Measurements from ENCODE around the gene PRKCA.
"Not testable (repeated sequence)": the region's sequence is repeated elsewhere in the genome, so short reads cannot be mapped to it uniquely, and the experiment has no call there.

Gene PRKCA

DNA sequence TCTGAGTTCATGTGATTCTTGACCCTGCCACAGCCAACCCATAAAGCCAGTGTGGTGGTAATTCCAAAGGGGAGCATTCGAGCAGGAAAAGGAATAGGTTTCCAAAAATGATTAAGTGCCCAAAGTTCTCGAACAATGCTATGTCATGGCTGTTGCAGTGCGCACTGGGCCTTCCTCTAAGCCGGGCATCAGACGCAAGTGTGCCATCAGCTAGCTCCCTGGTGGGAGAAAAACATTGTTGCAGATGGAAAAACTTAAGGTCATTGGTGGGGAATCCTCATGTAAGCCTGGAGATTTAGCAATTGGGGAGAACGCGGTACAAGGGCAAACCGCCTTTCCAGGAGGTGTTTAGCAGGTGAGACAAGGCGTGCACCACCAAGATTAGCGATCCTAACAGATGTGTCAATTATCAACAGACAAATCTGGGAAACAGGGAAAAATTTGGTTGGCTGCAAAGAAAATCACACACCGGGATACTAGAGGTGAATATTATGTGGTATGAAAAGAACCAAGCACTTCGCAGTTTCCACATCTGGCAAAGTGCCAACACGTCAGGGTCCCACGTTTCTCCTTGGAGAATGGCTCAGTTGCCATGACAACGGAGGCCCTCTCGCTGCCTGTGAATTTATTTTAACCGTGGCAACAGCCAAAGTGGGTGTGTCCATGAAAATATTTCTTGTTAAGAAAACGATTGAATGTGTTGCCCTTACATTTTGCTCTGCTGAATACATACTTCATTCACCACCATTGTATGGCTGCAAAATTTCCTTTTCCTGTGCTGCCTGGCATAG is 414.0 kb downstream of the PRKCA start:
- Histone ChIP-seq H3K36me3 (ENCODE audit: insufficient read depth, insufficient read length, low read length) (no peaks in the 10 kb centered on the region), H3K9ac (ENCODE audit: insufficient read length, low read depth) (no peak overlapping the region), H3K4me3 (ENCODE audit: insufficient read length, low read depth) (no peak overlapping the region), H3K27me3 (ENCODE audit: insufficient read depth, insufficient read length) (no peaks in the 10 kb centered on the region), H3K9me3 (ENCODE audit: insufficient read depth, low read length) (no peaks in the 10 kb centered on the region), H3K4me1 (ENCODE audit: insufficient read depth, insufficient read length) (peaks cover 11% of the 10 kb centered on the region)
- DNase-seq (ENCODE audit: low read depth, low spot score) = no peak
- TF ChIP-seq SUZ12 (IDR thresholded peaks at IDR 0.05; ENCODE audit: extremely low read depth, insufficient read depth, insufficient read length) (no peak), ZNF274 (IDR thresholded peaks at IDR 0.05; ENCODE audit: low read depth, low read length) (no peak), YY1 (IDR thresholded peaks at IDR 0.05; ENCODE audit: insufficient read depth, insufficient read length) (no peak)

DNA sequence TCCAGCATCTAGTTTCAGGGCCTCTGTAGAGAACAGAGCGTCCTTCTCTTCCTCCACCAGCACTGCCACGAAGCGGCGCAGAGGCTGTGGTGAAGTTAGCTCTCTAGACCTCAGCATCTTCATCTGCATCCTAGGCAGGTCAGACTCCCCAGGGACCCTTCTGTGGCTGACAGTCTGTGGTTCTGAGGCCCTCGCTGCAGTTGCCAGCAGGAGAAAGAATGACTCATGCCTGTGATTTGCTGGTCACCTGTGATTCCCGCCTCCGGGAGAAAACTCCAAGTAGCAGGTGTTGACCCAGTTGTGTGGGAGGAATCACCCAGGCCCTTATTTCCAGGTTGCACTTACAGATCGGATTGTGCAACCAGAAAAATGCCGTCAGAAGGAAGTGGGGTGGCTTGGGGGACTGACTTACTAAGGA is 415.2 kb downstream of the PRKCA start:
- no peaks in the 10 kb centered on the region for H3K9me3 ChIP-seq (ENCODE audit: insufficient read depth, low read length)
- TF ChIP-seq YY1 (IDR thresholded peaks at IDR 0.05; ENCODE audit: insufficient read depth, insufficient read length) (no peak), ZNF274 (IDR thresholded peaks at IDR 0.05; ENCODE audit: low read depth, low read length) (no peak), SUZ12 (IDR thresholded peaks at IDR 0.05; ENCODE audit: extremely low read depth, insufficient read depth, insufficient read length) (no peak)
- DNase-seq (ENCODE audit: low read depth, low spot score) = no peak
- H3K9ac ChIP-seq (ENCODE audit: insufficient read length, low read depth) = no peak overlapping the region
- H3K4me3 ChIP-seq (ENCODE audit: insufficient read length, low read depth) = no peak overlapping the region
- peaks cover 8% of the 10 kb centered on the region for H3K4me1 ChIP-seq (ENCODE audit: insufficient read depth, insufficient read length)
- no peaks in the 10 kb centered on the region for H3K36me3 ChIP-seq (ENCODE audit: insufficient read depth, insufficient read length, low read length)
- no peaks in the 10 kb centered on the region for H3K27me3 ChIP-seq (ENCODE audit: insufficient read depth, insufficient read length)

DNA sequence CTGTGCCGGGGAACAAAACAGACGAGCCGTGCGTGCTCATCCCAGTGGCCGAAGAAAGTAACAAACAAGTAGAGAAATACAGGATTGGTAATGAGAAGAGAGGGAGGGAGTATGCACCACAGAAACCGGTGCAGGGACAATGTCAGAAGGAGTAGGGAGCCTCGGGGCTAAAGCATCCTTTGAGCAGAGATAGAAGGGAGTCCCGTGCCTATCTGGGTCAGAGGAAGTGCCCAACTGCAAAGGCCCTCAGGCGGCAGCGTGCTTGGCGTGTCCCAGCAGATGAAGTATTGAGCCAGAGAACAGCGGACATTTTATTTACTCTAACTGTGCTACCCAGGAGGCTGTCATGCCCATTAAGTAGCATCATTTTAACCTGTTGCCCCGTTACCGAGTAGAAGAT is 417.6 kb downstream of the PRKCA start:
- no peak for DNase-seq (ENCODE audit: low read depth, low spot score)
- Histone ChIP-seq H3K4me3 (ENCODE audit: insufficient read length, low read depth) (no peak overlapping the region), H3K27me3 (ENCODE audit: insufficient read depth, insufficient read length) (no peaks in the 10 kb centered on the region), H3K4me1 (ENCODE audit: insufficient read depth, insufficient read length) (no peaks in the 10 kb centered on the region), H3K9me3 (ENCODE audit: insufficient read depth, low read length) (no peaks in the 10 kb centered on the region), H3K36me3 (ENCODE audit: insufficient read depth, insufficient read length, low read length) (no peaks in the 10 kb centered on the region), H3K9ac (ENCODE audit: insufficient read length, low read depth) (no peak overlapping the region)
- no peak for TF ChIP-seq ZNF274 (IDR thresholded peaks at IDR 0.05; ENCODE audit: low read depth, low read length)

DNA sequence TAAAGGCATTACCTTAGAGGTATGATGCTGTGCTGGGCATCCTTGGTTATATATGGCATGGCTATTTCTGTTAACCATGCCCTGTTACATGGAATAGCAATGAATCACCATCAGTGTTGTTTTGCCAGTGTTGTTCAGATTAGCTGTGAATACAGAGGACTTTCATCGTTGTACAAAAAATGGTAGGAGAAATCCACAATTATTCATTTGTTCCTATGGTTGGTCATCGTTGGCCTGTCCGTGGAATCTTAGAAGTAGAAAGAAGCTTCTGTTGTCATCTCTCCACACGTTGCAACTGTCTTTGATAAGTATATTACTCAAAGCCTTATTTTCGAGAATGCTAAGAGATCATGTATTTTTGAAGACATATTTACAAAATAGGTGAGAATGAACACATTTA is 418.2 kb downstream of the PRKCA start:
- no peak overlapping the region for H3K9ac ChIP-seq (ENCODE audit: insufficient read length, low read depth)
- H3K9me3 ChIP-seq (ENCODE audit: insufficient read depth, low read length) = no peaks in the 10 kb centered on the region
- no peaks in the 10 kb centered on the region for H3K36me3 ChIP-seq (ENCODE audit: insufficient read depth, insufficient read length, low read length)
- no peak for TF ChIP-seq YY1 (IDR thresholded peaks at IDR 0.05; ENCODE audit: insufficient read depth, insufficient read length)
- TF ChIP-seq SUZ12 (IDR thresholded peaks at IDR 0.05; ENCODE audit: extremely low read depth, insufficient read depth, insufficient read length) = no peak
- TF ChIP-seq ZNF274 (IDR thresholded peaks at IDR 0.05; ENCODE audit: low read depth, low read length) = no peak
- DNase-seq (ENCODE audit: low read depth, low spot score) = no peak
- H3K4me3 ChIP-seq (ENCODE audit: insufficient read length, low read depth) = no peak overlapping the region
- H3K4me1 ChIP-seq (ENCODE audit: insufficient read depth, insufficient read length) = no peaks in the 10 kb centered on the region
- no peaks in the 10 kb centered on the region for H3K27me3 ChIP-seq (ENCODE audit: insufficient read depth, insufficient read length)

DNA sequence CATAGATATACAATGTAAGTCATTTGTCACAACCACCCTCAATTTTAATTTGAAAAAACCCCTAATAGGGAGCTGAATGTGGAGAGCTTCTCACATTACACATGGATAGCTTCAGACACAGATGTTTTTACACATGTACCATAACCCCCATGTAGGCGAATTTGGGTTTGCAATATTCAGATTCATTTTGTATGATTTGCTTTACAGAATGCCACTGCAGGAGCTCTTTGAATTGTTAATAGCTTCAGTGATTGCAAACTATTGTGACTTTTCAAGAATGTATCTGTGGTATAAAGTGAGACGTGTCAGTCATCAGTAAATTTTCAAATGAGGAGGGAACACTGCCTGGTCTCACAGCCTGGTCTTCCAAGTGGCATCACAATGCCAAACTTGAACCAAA is 419.9 kb downstream of the PRKCA start:
- Histone ChIP-seq H3K4me3 (ENCODE audit: insufficient read length, low read depth) (no peak overlapping the region), H3K9ac (ENCODE audit: insufficient read length, low read depth) (no peak overlapping the region), H3K27me3 (ENCODE audit: insufficient read depth, insufficient read length) (no peaks in the 10 kb centered on the region), H3K9me3 (ENCODE audit: insufficient read depth, low read length) (no peaks in the 10 kb centered on the region), H3K36me3 (ENCODE audit: insufficient read depth, insufficient read length, low read length) (no peaks in the 10 kb centered on the region), H3K4me1 (ENCODE audit: insufficient read depth, insufficient read length) (no peaks in the 10 kb centered on the region)
- no peak for TF ChIP-seq YY1 (IDR thresholded peaks at IDR 0.05; ENCODE audit: insufficient read depth, insufficient read length)
- DNase-seq (ENCODE audit: low read depth, low spot score) = no peak

DNA sequence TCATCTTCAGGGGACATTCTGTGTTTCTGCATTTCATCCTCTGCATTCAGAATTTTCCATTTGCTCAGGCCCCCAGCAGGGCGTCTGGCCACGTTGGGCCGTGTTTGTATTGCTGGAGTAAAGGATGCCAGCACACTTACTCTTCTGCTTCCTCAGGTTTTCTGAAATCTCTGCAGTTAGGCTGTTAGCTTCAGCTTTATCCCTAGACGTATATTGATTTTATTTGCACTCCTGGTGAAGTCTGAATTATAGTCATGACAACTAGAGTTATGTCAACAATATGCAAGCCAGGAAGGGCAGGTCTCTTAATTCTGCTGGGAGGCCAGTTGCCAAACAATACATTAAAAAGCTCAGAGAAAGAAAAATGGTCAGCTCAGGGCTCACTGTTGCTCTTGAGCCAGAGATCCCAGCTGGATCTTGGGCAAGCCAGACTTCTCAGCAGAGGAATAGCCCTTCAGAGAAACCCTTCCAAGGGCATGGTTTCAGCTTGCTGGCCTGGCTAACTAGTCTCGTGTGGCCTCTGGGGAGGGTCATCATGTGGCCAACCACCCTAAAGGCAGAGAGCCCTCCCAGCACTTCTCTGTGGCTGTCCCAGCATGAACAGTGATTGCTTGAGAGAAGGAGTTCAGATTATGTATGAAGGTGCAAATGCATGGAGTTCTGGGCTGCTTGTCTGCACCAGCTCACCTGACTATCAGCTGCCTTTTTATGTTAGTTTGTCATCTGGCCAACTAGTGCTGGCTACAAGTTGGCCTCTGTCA is 422.3 kb downstream of the PRKCA start:
- H3K4me3 ChIP-seq (ENCODE audit: insufficient read length, low read depth) = no peak overlapping the region
- H3K27me3 ChIP-seq (ENCODE audit: insufficient read depth, insufficient read length) = no peaks in the 10 kb centered on the region
- H3K9ac ChIP-seq (ENCODE audit: insufficient read length, low read depth) = no peak overlapping the region
- no peak for DNase-seq (ENCODE audit: low read depth, low spot score)
- TF ChIP-seq SUZ12 (IDR thresholded peaks at IDR 0.05; ENCODE audit: extremely low read depth, insufficient read depth, insufficient read length) (no peak), ZNF274 (IDR thresholded peaks at IDR 0.05; ENCODE audit: low read depth, low read length) (no peak), YY1 (IDR thresholded peaks at IDR 0.05; ENCODE audit: insufficient read depth, insufficient read length) (no peak)
- H3K36me3 ChIP-seq (ENCODE audit: insufficient read depth, insufficient read length, low read length) = no peaks in the 10 kb centered on the region
- H3K4me1 ChIP-seq (ENCODE audit: insufficient read depth, insufficient read length) = peaks cover 7% of the 10 kb centered on the region
- no peaks in the 10 kb centered on the region for H3K9me3 ChIP-seq (ENCODE audit: insufficient read depth, low read length)

DNA sequence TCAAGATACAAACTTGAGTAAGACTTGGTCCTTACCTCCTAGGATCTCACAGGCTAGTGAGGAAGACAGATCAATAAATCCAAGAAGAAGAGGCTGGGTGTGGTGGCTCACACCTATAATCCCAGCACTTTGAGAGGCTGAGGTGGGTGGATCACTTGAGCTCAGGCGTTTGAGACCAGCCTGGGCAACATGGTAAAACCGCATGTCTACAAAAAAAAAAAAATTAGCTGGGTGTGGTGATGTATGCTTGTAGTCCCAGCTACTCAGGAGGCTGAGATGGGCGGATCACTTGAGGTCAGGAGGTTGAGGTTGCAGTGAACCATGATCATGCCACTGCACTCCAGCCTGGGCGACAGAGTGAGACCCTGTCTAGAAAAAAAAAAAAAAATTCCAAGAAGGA is 423.0 kb downstream of the PRKCA start:
- H3K4me1 ChIP-seq (ENCODE audit: insufficient read depth, insufficient read length); H3K9ac ChIP-seq (ENCODE audit: insufficient read length, low read depth); H3K9me3 ChIP-seq (ENCODE audit: insufficient read depth, low read length); H3K27me3 ChIP-seq (ENCODE audit: insufficient read depth, insufficient read length); DNase-seq (ENCODE audit: low read depth, low spot score); H3K4me3 ChIP-seq (ENCODE audit: insufficient read length, low read depth); H3K36me3 ChIP-seq (ENCODE audit: insufficient read depth, insufficient read length, low read length): not testable (repeated sequence)

Data from NT2/D1 (cell line).